C4-2B (cell line): Measurements from ENCODE around the gene SLC13A2.

Experiments
- H3K27ac ChIP-seq: fragments of 450-650 bp; 2 replicates; pipeline ENCODE4 v1.5.1; 2017
- CTCF ChIP-seq: fragments of 450-650 bp; conservative IDR thresholded peaks from 2 replicates; pipeline ENCODE4 v1.5.1; 2017; ENCODE audit warnings: mild to moderate bottlenecking
- ZFX ChIP-seq: fragments of 450-650 bp; IDR thresholded peaks from 2 replicates; pipeline ENCODE4 v1.6.1; 2017

Gene SLC13A2

GRCh38 chr17:28472871-28473497 lies 460 bp upstream of the SLC13A2 start:
- no peak overlapping the region for H3K27ac ChIP-seq
- no peak for TF ChIP-seq ZFX
- TF ChIP-seq CTCF = no peak

- TF ChIP-seq CTCF = no peak
- TF ChIP-seq ZFX = no peak
- H3K27ac ChIP-seq = peak overlapping the region; percentile 65; the same call in 1 of the 2 replicates
Observed at GRCh38 chr17:28474111-28474531, 677 bp downstream of the SLC13A2 start.

- peak overlapping the region; percentile 65 for H3K27ac ChIP-seq
- no peak for TF ChIP-seq ZFX
- no peak for TF ChIP-seq CTCF
Observed at GRCh38 chr17:28475151-28475900, 1.9 kb downstream of the SLC13A2 start.

- TF ChIP-seq ZFX (no peak), CTCF (no peak)
- H3K27ac ChIP-seq = peak overlapping the region; percentile 65
Observed at GRCh38 chr17:28476076-28476865, 2.8 kb downstream of the SLC13A2 start.

GRCh38 chr17:28477928-28478327 lies 4.5 kb downstream of the SLC13A2 start:
- no peak overlapping the region for H3K27ac ChIP-seq
- TF ChIP-seq CTCF (no peak), ZFX (no peak)

GRCh38 chr17:28478712-28479615 lies 5.5 kb downstream of the SLC13A2 start:
- H3K27ac ChIP-seq = no peak overlapping the region
- TF ChIP-seq CTCF (no peak), ZFX (no peak)
